WTC11 (cell line): ENCODE measurements around the gene WBP2.

ENCODE experiments used
- SP1 ChIP-seq: sonication (generic); formaldehyde crosslinking; conservative IDR thresholded peaks from 2 replicates; pipeline ENCODE4 v1.8.1; 2022; ENCODE audit warnings: missing genetic modification reagents
- ZNF121 ChIP-seq: sonication (generic); formaldehyde crosslinking; IDR thresholded peaks from 2 replicates; pipeline ENCODE4 v1.8.0; 2023; ENCODE audit warnings: missing genetic modification reagents
- ZNF138 ChIP-seq: sonication (generic); formaldehyde crosslinking; conservative IDR thresholded peaks from 2 replicates; pipeline ENCODE4 v1.8.1; 2022; ENCODE audit warnings: mild to moderate bottlenecking, moderate library complexity, missing genetic modification reagents
- ZNF396 ChIP-seq: fragments of 250-450 bp; sonication (Bioruptor Pico); IDR thresholded peaks from 2 replicates; pipeline ENCODE4 v1.8.0; 2021; ENCODE audit warnings: mild to moderate bottlenecking, moderate library complexity, borderline replicate concordance
- TF ChIP-seq, protein P1 (sequence below): fragments of 200-600 bp; IDR thresholded peaks from 2 replicates; pipeline ENCODE4 v1.8.0; 2022; ENCODE audit warnings: antibody characterized with exemption
- TF ChIP-seq, protein P2 (sequence below): sonication (generic); formaldehyde crosslinking; IDR thresholded peaks from 2 replicates; pipeline ENCODE4 v1.8.1; 2022; ENCODE audit warnings: low read depth, mild to moderate bottlenecking, moderate library complexity, missing genetic modification reagents, borderline replicate concordance
- TF ChIP-seq, protein P3 (sequence below): sonication (generic); formaldehyde crosslinking; IDR thresholded peaks from 2 replicates; pipeline ENCODE4 v1.8.0; 2022; ENCODE audit warnings: mild to moderate bottlenecking, missing genetic modification reagents

DNA sequence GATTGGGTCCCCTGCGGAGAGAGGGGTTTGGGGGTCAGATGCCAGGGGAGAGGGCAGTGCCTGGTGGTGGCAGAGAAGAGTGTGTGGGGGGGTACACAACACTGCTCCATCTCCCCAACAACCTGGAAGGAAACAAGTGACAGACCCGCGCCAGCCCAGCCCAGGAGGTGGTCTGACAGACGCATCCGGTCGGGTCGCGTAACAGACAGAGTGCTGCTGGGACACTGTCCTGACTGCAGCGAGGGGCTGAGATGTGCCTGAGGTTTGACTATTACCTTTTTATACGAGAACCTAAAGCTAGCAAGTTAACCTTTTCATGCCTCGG is 27.1 kb downstream of the WBP2 start:
- TF ChIP-seq ZNF138 (CRISPR knock-in tag) (no peak), ZNF396 (no peak), SP1 (CRISPR knock-in tag) (no peak), ZNF121 (CRISPR knock-in tag) (no peak)
- TF ChIP-seq, protein P1, sequence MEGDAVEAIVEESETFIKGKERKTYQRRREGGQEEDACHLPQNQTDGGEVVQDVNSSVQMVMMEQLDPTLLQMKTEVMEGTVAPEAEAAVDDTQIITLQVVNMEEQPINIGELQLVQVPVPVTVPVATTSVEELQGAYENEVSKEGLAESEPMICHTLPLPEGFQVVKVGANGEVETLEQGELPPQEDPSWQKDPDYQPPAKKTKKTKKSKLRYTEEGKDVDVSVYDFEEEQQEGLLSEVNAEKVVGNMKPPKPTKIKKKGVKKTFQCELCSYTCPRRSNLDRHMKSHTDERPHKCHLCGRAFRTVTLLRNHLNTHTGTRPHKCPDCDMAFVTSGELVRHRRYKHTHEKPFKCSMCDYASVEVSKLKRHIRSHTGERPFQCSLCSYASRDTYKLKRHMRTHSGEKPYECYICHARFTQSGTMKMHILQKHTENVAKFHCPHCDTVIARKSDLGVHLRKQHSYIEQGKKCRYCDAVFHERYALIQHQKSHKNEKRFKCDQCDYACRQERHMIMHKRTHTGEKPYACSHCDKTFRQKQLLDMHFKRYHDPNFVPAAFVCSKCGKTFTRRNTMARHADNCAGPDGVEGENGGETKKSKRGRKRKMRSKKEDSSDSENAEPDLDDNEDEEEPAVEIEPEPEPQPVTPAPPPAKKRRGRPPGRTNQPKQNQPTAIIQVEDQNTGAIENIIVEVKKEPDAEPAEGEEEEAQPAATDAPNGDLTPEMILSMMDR, result no peak
- TF ChIP-seq, protein P2, sequence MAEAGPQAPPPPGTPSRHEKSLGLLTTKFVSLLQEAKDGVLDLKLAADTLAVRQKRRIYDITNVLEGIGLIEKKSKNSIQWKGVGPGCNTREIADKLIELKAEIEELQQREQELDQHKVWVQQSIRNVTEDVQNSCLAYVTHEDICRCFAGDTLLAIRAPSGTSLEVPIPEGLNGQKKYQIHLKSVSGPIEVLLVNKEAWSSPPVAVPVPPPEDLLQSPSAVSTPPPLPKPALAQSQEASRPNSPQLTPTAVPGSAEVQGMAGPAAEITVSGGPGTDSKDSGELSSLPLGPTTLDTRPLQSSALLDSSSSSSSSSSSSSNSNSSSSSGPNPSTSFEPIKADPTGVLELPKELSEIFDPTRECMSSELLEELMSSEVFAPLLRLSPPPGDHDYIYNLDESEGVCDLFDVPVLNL (CRISPR knock-in tag), result no peak
- TF ChIP-seq, protein P3, sequence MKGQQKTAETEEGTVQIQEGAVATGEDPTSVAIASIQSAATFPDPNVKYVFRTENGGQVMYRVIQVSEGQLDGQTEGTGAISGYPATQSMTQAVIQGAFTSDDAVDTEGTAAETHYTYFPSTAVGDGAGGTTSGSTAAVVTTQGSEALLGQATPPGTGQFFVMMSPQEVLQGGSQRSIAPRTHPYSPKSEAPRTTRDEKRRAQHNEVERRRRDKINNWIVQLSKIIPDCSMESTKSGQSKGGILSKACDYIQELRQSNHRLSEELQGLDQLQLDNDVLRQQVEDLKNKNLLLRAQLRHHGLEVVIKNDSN (CRISPR knock-in tag), result no peak
